Measurements from ENCODE around the gene SH3BP5L. TPM values are rescaled to one million over a fixed set of nuclear protein-coding genes. Genes with fewer than 3 reads are reported as not detected.

Gene SH3BP5L
- total and polyA plus RNA-seq, 2 of the 13 experiments (the other 11 are each of a cell fraction or from before 2014, with no cell fraction given) = 10.3 to 14.9 TPM

DNA sequence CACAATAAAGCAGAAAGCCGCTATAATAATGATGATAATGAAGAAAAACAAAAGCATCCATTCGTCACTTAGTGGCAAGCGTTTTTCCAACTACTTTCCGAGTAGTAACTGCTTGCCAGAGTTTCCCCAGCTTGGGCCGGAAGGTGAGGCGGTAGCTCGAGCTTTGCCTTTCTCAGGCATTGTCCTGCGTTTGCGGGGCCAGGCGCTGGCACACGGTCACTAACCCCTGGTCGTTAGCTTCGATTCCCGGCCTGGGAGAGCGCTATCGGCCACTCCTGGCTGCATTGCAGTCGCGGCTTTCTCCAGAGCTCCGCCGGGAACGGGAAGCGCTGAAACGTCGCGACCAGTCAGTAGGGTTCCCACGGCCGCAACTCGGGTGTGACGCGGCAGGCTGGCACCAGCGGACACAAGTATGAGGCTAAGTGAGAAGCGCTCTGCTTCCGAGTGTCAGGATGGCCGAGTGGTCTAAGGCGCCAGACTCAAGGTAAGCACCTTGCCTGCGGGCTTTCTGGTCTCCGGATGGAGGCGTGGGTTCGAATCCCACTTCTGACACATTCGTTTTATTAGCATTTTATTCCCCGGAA, 47.8 kb upstream of the SH3BP5L start (continued):
- TF ChIP-seq, protein P1, sequence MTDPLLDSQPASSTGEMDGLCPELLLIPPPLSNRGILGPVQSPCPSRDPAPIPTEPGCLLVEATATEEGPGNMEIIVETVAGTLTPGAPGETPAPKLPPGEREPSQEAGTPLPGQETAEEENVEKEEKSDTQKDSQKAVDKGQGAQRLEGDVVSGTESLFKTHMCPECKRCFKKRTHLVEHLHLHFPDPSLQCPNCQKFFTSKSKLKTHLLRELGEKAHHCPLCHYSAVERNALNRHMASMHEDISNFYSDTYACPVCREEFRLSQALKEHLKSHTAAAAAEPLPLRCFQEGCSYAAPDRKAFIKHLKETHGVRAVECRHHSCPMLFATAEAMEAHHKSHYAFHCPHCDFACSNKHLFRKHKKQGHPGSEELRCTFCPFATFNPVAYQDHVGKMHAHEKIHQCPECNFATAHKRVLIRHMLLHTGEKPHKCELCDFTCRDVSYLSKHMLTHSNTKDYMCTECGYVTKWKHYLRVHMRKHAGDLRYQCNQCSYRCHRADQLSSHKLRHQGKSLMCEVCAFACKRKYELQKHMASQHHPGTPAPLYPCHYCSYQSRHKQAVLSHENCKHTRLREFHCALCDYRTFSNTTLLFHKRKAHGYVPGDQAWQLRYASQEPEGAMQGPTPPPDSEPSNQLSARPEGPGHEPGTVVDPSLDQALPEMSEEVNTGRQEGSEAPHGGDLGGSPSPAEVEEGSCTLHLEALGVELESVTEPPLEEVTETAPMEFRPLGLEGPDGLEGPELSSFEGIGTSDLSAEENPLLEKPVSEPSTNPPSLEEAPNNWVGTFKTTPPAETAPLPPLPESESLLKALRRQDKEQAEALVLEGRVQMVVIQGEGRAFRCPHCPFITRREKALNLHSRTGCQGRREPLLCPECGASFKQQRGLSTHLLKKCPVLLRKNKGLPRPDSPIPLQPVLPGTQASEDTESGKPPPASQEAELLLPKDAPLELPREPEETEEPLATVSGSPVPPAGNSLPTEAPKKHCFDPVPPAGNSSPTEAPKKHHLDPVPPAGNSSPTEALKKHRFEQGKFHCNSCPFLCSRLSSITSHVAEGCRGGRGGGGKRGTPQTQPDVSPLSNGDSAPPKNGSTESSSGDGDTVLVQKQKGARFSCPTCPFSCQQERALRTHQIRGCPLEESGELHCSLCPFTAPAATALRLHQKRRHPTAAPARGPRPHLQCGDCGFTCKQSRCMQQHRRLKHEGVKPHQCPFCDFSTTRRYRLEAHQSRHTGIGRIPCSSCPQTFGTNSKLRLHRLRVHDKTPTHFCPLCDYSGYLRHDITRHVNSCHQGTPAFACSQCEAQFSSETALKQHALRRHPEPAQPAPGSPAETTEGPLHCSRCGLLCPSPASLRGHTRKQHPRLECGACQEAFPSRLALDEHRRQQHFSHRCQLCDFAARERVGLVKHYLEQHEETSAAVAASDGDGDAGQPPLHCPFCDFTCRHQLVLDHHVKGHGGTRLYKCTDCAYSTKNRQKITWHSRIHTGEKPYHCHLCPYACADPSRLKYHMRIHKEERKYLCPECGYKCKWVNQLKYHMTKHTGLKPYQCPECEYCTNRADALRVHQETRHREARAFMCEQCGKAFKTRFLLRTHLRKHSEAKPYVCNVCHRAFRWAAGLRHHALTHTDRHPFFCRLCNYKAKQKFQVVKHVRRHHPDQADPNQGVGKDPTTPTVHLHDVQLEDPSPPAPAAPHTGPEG (CRISPR knock-in tag; IDR thresholded peaks at IDR 0.05) = no peak
- TF ChIP-seq, protein P2, sequence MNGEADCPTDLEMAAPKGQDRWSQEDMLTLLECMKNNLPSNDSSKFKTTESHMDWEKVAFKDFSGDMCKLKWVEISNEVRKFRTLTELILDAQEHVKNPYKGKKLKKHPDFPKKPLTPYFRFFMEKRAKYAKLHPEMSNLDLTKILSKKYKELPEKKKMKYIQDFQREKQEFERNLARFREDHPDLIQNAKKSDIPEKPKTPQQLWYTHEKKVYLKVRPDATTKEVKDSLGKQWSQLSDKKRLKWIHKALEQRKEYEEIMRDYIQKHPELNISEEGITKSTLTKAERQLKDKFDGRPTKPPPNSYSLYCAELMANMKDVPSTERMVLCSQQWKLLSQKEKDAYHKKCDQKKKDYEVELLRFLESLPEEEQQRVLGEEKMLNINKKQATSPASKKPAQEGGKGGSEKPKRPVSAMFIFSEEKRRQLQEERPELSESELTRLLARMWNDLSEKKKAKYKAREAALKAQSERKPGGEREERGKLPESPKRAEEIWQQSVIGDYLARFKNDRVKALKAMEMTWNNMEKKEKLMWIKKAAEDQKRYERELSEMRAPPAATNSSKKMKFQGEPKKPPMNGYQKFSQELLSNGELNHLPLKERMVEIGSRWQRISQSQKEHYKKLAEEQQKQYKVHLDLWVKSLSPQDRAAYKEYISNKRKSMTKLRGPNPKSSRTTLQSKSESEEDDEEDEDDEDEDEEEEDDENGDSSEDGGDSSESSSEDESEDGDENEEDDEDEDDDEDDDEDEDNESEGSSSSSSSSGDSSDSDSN (CRISPR knock-in tag; IDR thresholded peaks at IDR 0.05) = peak; percentile 99
- no peak for TF ChIP-seq ZNF816 (CRISPR knock-in tag; IDR thresholded peaks at IDR 0.05; ENCODE audit: borderline replicate concordance)
- TF ChIP-seq NONO (IDR thresholded peaks at IDR 0.05) = no peak
- TF ChIP-seq NONO (CRISPR knock-in tag; conservative IDR thresholded peaks at IDR 0.05) = peak; percentile 82; the same call in 1 of the 2 replicates
- TF ChIP-seq, protein P3, sequence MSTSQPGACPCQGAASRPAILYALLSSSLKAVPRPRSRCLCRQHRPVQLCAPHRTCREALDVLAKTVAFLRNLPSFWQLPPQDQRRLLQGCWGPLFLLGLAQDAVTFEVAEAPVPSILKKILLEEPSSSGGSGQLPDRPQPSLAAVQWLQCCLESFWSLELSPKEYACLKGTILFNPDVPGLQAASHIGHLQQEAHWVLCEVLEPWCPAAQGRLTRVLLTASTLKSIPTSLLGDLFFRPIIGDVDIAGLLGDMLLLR (CRISPR knock-in tag; IDR thresholded peaks at IDR 0.05) = peak; percentile 53
- no peak for TF ChIP-seq U2AF1 (optimal IDR thresholded peaks at IDR 0.05; ENCODE audit: low read depth, low read length)
- 0 out of 2 replicates have a peak, but pooled peaks have one; percentile 47 for TF ChIP-seq ZNF589 (CRISPR knock-in tag; conservative IDR thresholded peaks at IDR 0.05)
- TF ChIP-seq, protein P4, sequence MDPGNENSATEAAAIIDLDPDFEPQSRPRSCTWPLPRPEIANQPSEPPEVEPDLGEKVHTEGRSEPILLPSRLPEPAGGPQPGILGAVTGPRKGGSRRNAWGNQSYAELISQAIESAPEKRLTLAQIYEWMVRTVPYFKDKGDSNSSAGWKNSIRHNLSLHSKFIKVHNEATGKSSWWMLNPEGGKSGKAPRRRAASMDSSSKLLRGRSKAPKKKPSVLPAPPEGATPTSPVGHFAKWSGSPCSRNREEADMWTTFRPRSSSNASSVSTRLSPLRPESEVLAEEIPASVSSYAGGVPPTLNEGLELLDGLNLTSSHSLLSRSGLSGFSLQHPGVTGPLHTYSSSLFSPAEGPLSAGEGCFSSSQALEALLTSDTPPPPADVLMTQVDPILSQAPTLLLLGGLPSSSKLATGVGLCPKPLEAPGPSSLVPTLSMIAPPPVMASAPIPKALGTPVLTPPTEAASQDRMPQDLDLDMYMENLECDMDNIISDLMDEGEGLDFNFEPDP (CRISPR knock-in tag; conservative IDR thresholded peaks at IDR 0.05) = 0 out of 2 replicates have a peak, but pooled peaks have one; percentile 16
- TF ChIP-seq, protein P5, sequence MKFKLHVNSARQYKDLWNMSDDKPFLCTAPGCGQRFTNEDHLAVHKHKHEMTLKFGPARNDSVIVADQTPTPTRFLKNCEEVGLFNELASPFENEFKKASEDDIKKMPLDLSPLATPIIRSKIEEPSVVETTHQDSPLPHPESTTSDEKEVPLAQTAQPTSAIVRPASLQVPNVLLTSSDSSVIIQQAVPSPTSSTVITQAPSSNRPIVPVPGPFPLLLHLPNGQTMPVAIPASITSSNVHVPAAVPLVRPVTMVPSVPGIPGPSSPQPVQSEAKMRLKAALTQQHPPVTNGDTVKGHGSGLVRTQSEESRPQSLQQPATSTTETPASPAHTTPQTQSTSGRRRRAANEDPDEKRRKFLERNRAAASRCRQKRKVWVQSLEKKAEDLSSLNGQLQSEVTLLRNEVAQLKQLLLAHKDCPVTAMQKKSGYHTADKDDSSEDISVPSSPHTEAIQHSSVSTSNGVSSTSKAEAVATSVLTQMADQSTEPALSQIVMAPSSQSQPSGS (CRISPR knock-in tag; IDR thresholded peaks at IDR 0.05) = 0 out of 2 replicates have a peak, but pooled peaks have one; percentile 6
- no peak for TF ChIP-seq POLR2AphosphoS2 (IDR thresholded peaks at IDR 0.05; ENCODE audit: low read depth, low read length)
- no peak for TF ChIP-seq SP1 (IDR thresholded peaks at IDR 0.05)
- TF ChIP-seq SP1 (CRISPR knock-in tag; IDR thresholded peaks at IDR 0.05) = peak; percentile 38; the same call in 1 of the 2 replicates
- TF ChIP-seq, protein P6, sequence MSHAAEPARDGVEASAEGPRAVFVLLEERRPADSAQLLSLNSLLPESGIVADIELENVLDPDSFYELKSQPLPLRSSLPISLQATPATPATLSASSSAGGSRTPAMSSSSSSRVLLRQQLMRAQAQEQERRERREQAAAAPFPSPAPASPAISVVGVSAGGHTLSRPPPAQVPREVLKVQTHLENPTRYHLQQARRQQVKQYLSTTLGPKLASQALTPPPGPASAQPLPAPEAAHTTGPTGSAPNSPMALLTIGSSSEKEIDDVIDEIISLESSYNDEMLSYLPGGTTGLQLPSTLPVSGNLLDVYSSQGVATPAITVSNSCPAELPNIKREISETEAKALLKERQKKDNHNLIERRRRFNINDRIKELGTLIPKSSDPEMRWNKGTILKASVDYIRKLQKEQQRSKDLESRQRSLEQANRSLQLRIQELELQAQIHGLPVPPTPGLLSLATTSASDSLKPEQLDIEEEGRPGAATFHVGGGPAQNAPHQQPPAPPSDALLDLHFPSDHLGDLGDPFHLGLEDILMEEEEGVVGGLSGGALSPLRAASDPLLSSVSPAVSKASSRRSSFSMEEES (CRISPR knock-in tag; IDR thresholded peaks at IDR 0.05) = no peak
- no peak for TF ChIP-seq MAFF (IDR thresholded peaks at IDR 0.05; ENCODE audit: low read depth, low read length)
